ENCODE results near the gene BAZ2A. TPM values are rescaled to one million over a fixed set of nuclear protein-coding genes. Genes with fewer than 3 reads are reported as not detected.
"Not testable (repeated sequence)": the region's sequence is repeated elsewhere in the genome, so short reads cannot be mapped to it uniquely, and the experiment has no call there.

The BAZ2A gene
- total RNA-seq, 4 donors from 2014 or later: 100.0 to 243 (median 129) TPM

DNA sequence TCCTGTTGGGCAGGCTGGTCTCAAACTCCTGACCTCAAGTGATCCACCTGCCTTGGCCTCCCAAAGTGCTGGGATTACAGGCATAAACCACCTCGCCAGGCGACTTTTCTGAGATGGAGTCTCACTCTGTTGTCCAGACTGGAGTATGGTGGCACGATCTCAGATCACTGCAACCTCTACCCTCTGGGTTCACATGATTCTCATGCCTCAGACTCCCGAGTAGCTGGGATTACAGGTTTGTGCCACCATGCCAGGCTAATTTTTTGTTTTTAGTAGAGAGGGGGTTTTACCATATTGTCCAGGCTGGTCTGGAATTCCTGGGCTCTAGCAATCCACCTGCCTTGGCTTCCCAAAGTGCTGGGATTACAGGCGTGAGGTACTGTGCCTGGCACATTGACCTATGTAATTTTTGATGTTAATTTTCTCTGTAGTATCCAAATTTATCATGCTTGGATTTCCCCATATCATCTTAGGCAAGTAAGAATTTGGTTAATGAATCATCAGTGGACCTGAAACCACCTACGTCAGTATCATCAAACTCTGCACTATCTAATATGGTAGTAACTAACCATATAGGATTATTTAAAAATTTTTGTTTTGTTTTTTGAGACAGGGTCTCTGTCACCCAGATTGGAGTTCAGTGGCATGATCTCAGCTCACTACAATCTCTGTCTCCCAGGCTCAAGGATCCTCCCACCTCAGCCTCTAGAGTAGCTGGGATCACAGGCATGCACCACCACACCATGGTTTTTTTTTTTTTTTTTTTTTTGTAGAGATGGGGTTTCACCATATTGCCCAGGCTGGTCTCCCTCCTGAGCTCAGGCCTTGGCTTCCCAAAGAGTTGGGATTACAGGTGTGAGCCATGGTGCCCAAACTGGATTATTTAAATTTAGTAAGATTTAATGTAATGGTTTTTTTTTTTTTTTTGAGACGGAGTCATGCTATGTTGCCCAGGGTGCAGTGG is 27.6 kb upstream of the BAZ2A start:
- Histone ChIP-seq H3K27me3 (no peaks in the 10 kb centered on the region), H3K4me1 (no peaks in the 10 kb centered on the region), H3K27ac (no peak overlapping the region), H3K4me3 (no peak overlapping the region), H3K9me3 (no peaks in the 10 kb centered on the region), H3K36me3 (peaks cover 3% of the 10 kb centered on the region)
- peak; percentile 10 to 41 for DNase-seq (ENCODE audit: low spot score in 2 of 2)
- WGBS: 82% methylated on average over 7 of the region's 7 CpGs
- TF ChIP-seq POLR2A (IDR thresholded peaks at IDR 0.05): no peak
- no peak for TF ChIP-seq EP300 (IDR thresholded peaks at IDR 0.05)
- TF ChIP-seq, protein P1, sequence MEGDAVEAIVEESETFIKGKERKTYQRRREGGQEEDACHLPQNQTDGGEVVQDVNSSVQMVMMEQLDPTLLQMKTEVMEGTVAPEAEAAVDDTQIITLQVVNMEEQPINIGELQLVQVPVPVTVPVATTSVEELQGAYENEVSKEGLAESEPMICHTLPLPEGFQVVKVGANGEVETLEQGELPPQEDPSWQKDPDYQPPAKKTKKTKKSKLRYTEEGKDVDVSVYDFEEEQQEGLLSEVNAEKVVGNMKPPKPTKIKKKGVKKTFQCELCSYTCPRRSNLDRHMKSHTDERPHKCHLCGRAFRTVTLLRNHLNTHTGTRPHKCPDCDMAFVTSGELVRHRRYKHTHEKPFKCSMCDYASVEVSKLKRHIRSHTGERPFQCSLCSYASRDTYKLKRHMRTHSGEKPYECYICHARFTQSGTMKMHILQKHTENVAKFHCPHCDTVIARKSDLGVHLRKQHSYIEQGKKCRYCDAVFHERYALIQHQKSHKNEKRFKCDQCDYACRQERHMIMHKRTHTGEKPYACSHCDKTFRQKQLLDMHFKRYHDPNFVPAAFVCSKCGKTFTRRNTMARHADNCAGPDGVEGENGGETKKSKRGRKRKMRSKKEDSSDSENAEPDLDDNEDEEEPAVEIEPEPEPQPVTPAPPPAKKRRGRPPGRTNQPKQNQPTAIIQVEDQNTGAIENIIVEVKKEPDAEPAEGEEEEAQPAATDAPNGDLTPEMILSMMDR (IDR thresholded peaks at IDR 0.05): no peak
- no peak for TF ChIP-seq POLR2AphosphoS5 (IDR thresholded peaks at IDR 0.05)

DNA sequence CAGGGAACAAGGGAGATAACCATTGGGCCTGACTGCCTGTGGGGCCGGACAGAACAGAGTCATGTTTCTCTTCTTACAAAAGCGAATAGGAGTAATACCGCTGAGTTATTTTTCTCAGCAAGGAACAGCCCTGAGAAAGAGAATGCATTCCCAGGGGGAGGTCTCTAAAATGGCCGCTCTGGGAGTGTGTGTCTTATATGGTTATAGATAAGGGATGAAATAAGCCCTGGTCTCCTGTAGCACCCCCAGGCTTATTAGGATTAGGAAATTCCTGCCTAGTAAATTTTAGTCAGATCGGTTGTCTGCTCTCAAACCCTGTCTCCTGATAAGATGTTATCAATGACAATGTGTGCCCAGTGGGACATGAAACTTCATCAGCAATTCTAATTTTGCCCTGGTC is 23.7 kb upstream of the BAZ2A start:
- not testable (repeated sequence) for H3K4me1 ChIP-seq, H3K9me3 ChIP-seq, H3K4me3 ChIP-seq, H3K36me3 ChIP-seq, H3K27ac ChIP-seq, H3K27me3 ChIP-seq
- 88% methylated on average over 5 of the region's 5 CpGs for WGBS
- DNase-seq (ENCODE audit: low spot score in 2 of 2): peak in 1 of 2 donors; percentile 15

DNA sequence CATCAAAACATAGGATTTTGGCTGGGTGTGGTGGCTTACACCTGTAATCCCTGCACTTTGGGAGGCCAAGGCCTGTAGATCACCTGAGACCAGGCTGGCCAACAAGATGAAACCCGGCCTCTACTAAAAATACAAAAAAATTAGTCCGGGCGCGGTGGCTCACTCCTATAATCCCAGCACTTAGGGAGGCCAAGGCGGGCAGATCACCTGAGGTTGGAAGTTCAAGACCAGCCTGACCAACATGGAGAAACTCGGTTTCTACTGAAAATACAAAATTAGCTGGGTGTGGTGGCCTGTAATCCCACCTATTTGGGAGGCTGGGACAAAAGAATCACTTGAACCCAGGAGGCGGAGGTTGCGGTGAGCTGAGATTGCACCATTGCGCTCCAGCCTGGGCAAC is 17.9 kb upstream of the BAZ2A start:
- not testable (repeated sequence) for H3K27ac ChIP-seq, H3K4me3 ChIP-seq, H3K9me3 ChIP-seq, H3K27me3 ChIP-seq
- peak; percentile 48 to 71 for DNase-seq (ENCODE audit: low spot score in 2 of 2)
- 87% methylated on average over 9 of the region's 9 CpGs for WGBS
- Histone ChIP-seq H3K36me3 (peaks cover 13% of the 10 kb centered on the region), H3K4me1 (peaks cover 26% of the 10 kb centered on the region)

DNA sequence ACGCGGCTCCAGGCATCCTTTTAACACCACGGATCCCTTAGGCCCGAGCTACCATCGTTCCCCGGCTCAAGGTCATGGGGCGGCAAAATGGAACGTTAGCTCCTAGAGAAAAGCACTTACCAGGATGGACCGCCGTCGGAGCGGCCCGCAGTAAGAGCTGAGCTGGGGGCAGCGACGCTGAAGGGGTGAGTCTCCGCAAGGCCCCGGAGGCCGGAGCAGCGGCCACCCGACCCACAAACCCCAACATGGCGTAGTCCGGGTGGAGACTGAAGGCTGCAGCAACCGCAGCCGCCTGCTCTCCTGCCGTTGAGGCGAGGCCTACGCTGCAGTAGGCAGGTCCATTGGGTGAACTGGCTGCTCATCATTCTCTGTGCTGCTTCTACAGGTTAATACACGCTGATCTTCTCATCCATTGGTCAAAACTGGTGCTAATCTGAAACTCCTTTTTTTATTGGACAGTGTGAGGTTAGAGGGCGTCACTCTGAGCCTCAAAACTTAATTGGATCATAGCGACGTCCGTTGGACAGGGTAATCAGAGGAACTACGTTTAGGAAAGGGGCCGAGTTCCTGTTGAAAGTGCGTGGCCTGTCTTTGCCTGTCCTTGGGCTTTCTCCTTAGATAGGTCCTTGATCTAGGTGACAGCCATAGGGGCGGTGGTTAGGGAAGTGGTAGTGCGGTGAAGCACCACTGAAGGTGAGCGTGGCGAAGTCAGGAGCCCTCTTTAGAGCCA is 15.8 kb upstream of the BAZ2A start, which contains the start of gene ATP5F1B:
TSS of gene ATP5F1B (minus strand) at position 268 of the 730 bp plus-strand sequence. CDS start at position 247, 21 bp downstream.
- DNase-seq (ENCODE audit: low spot score in 2 of 2): peak; percentile 95 to 97
- WGBS: under 1% methylated on average over 26 of the region's 39 CpGs
- Histone ChIP-seq H3K27me3 (no peaks in the 10 kb centered on the region), H3K27ac (peak within 1 kb of the TSS; percentile 91), H3K36me3 (peaks cover 33% of the 10 kb centered on the region), H3K4me3 (peak within 1 kb of the TSS; percentile 77), H3K9me3 (no peaks in the 10 kb centered on the region), H3K4me1 (peaks cover 37% of the 10 kb centered on the region)
- no peak for TF ChIP-seq EP300 (IDR thresholded peaks at IDR 0.05)
- TF ChIP-seq, protein P1 (IDR thresholded peaks at IDR 0.05): no peak
- TF ChIP-seq POLR2A (IDR thresholded peaks at IDR 0.05): peak; percentile 93 to 98
- TF ChIP-seq POLR2AphosphoS5 (IDR thresholded peaks at IDR 0.05): peak; percentile 94 to 97 (median 97)

DNA sequence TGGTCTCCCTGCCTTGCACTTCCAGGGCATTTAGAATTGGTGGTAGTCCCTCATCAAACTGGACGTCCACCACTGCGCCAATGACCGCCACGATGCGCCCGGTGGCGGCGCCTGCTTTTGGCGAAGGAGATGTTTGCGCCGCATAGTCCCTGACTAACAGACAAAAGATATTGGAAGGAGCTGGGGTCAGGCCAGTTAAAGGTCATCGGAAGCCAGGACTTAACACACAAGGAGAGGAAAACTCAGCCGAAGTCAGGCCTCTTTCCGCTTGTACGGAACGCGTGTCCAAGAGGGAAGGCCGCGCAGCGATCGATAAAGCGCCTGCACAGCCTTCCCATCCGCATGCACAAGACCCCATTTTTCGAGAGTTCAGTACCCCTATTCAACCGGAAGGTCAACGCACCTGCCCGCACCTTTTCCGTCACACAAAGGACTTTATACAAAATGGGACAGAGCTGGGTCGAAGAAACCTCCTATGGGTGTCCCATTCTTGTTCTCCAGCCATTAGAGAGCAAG is 15.1 kb upstream of the BAZ2A start:
- TF ChIP-seq POLR2AphosphoS5 (IDR thresholded peaks at IDR 0.05) (no peak), POLR2A (IDR thresholded peaks at IDR 0.05) (no peak), EP300 (IDR thresholded peaks at IDR 0.05) (no peak)
- TF ChIP-seq, protein P1 (IDR thresholded peaks at IDR 0.05): no peak

DNA sequence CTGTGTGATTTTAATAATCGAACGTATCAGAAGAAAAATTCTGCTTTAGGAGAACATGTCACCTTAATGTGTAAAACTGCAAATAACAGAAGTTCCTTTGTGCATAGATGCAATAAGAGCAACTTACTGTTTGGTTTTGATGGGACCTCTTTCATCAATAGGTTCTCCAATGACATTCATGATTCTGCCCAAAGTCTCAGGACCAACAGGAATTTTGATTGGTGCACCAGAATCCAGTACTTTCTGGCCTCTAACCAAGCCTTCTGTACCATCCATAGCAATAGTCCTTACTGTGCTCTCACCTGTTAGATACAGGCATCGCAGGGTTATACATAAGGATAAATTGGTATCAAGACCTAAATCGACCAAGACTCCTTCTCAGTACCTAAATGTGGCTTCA is 14.5 kb upstream of the BAZ2A start:
- 44% methylated on average over 4 of the region's 4 CpGs for WGBS

More for the DNA sequence above, 15.1 kb upstream of the BAZ2A start:
- H3K9me3 ChIP-seq: no peaks in the 10 kb centered on the region
- H3K27me3 ChIP-seq: no peaks in the 10 kb centered on the region
- DNase-seq (ENCODE audit: low spot score in 2 of 2): peak; percentile 52 to 58
- peak overlapping the region; percentile 91 for H3K27ac ChIP-seq
- under 1% methylated on average over 25 of the region's 29 CpGs for WGBS
- H3K4me3 ChIP-seq: peak overlapping the region; percentile 77
- H3K4me1 ChIP-seq: peaks cover 37% of the 10 kb centered on the region
- H3K36me3 ChIP-seq: peaks cover 39% of the 10 kb centered on the region

More for the DNA sequence above, 14.5 kb upstream of the BAZ2A start:
- Histone ChIP-seq H3K4me3 (peak overlapping the region; percentile 77), H3K9me3 (no peaks in the 10 kb centered on the region), H3K27me3 (no peaks in the 10 kb centered on the region), H3K27ac (peak overlapping the region; percentile 91), H3K4me1 (peaks cover 37% of the 10 kb centered on the region), H3K36me3 (peaks cover 46% of the 10 kb centered on the region)
- no peak for TF ChIP-seq POLR2AphosphoS5 (IDR thresholded peaks at IDR 0.05)
- TF ChIP-seq, protein P1 (IDR thresholded peaks at IDR 0.05): no peak
- no peak for TF ChIP-seq POLR2A (IDR thresholded peaks at IDR 0.05)
- DNase-seq (ENCODE audit: low spot score in 2 of 2): no peak
